Neural progenitor cell (in vitro differentiated cells): ENCODE measurements around the gene INPP5K. TPM values are rescaled to one million over a fixed set of nuclear protein-coding genes. Genes with fewer than 3 reads are reported as not detected.

Source experiments
- DNase-seq: peaks from one replicate; pipeline ENCODE4 v3.0.0-alpha.2; 2016; ENCODE audit warnings: low spot score
- H2AFZ ChIP-seq: fragments of 200-600 bp; sonication (generic); replicated peaks from 2 replicates; pipeline ENCODE4 v1.6.1; 2016; ENCODE audit warnings: antibody characterized with exemption
- H3F3A ChIP-seq: fragments of 200-600 bp; sonication (generic); 2 replicates; pipeline ENCODE4 v1.6.1; 2016; ENCODE audit warnings: antibody characterized with exemption, low read depth
- H3K27ac ChIP-seq: fragments of 200-600 bp; sonication (generic); 2 replicates; pipeline ENCODE4 v1.5.1; 2016; ENCODE audit warnings: mild to moderate bottlenecking
- H3K27me3 ChIP-seq: fragments of 200-600 bp; sonication (generic); 2 replicates; pipeline ENCODE4 v1.6.1; 2016; ENCODE audit warnings: mild to moderate bottlenecking, moderate library complexity
- H3K36me3 ChIP-seq: fragments of 200-600 bp; sonication (generic); 2 replicates; pipeline ENCODE4 v1.5.1; 2016
- H3K4me1 ChIP-seq: fragments of 200-600 bp; sonication (generic); 2 replicates; pipeline ENCODE4 v1.6.1; 2016; ENCODE audit warnings: mixed run types
- H3K4me2 ChIP-seq: fragments of 200-600 bp; sonication (generic); 2 replicates; pipeline ENCODE4 v1.6.1; 2016
- H3K4me3 ChIP-seq: fragments of 200-600 bp; sonication (generic); 2 replicates; pipeline ENCODE4 v1.5.1; 2016
- H3K79me2 ChIP-seq: fragments of 200-600 bp; sonication (generic); 2 replicates; pipeline ENCODE4 v1.6.1; 2016; ENCODE audit warnings: low read depth
- H3K9ac ChIP-seq: fragments of 200-600 bp; sonication (generic); 2 replicates; pipeline ENCODE4 v1.6.1; 2016
- H3K9me3 ChIP-seq: fragments of 200-600 bp; sonication (generic); 2 replicates; pipeline ENCODE4 v1.5.1; 2016; ENCODE audit warnings: low read depth
- H4K20me1 ChIP-seq: fragments of 200-600 bp; sonication (generic); 2 replicates; pipeline ENCODE4 v1.6.1; 2016; ENCODE audit warnings: low read depth
- H3K27ac Mint-ChIP-seq: 3 replicates; pipeline ENCODE4 v1.8.0; 2021; ENCODE audit warnings: mixed read lengths
- H3K27me3 Mint-ChIP-seq: 2 replicates; pipeline ENCODE4 v1.8.0; 2022; ENCODE audit warnings: low read depth, mild to moderate bottlenecking, inconsistent platforms, moderate library complexity, mixed read lengths; ENCODE audit not compliant: insufficient read depth
- H3K36me3 Mint-ChIP-seq: 3 replicates; pipeline ENCODE4 v1.8.0; 2021; ENCODE audit warnings: mixed read lengths
- H3K4me1 Mint-ChIP-seq: 3 replicates; pipeline ENCODE4 v1.8.0; 2021; ENCODE audit warnings: mixed read lengths
- H3K4me3 Mint-ChIP-seq: 3 replicates; pipeline ENCODE4 v1.8.0; 2021; ENCODE audit warnings: mild to moderate bottlenecking, moderate library complexity, mixed read lengths
- H3K9me3 Mint-ChIP-seq: 3 replicates; pipeline ENCODE4 v1.8.0; 2020; ENCODE audit warnings: mixed read lengths
- CTCF ChIP-seq: fragments of 200-600 bp; sonication (generic); IDR thresholded peaks from 2 replicates; pipeline ENCODE4 v1.5.1; 2017; ENCODE audit warnings: antibody characterized with exemption, mild to moderate bottlenecking
- EZH2 ChIP-seq: fragments of 200-600 bp; sonication (generic); IDR thresholded peaks from 2 replicates; pipeline ENCODE4 v1.6.1; 2017; ENCODE audit warnings: antibody characterized with exemption, mild to moderate bottlenecking, moderate library complexity
- EZH2phosphoT487 ChIP-seq: fragments of 200-600 bp; sonication (generic); IDR thresholded peaks from 2 replicates; pipeline ENCODE4 v1.6.1; 2017; ENCODE audit warnings: antibody characterized with exemption
- total RNA-seq: library from RNA; depleted of rRNA; stranded (reverse); fragments of >200 nt; gene quantifications from 2 replicates; pipeline ENCODE4 v1.2.3, GENCODE V29; 2015; ENCODE audit warnings: low replicate concordance

INPP5K gene
- total RNA-seq, 1 donor from 2014 or later, result 11.7 TPM

- peaks cover 4% of the 10 kb centered on the region for H3K36me3 Mint-ChIP-seq
- H3K27me3 Mint-ChIP-seq, result peaks cover 10% of the 10 kb centered on the region
- Histone ChIP-seq H3K27ac (no peak overlapping the region), H4K20me1 (no peaks in the 10 kb centered on the region), H3K4me1 (no peaks in the 10 kb centered on the region), H3K36me3 (no peaks in the 10 kb centered on the region), H3K79me2 (no peaks in the 10 kb centered on the region), H2AFZ (no peak overlapping the region), H3K4me2 (no peak overlapping the region), H3F3A (peaks cover 4% of the 10 kb centered on the region), H3K4me3 (no peak overlapping the region), H3K9ac (no peak overlapping the region), H3K9me3 (no peaks in the 10 kb centered on the region), H3K27me3 (no peaks in the 10 kb centered on the region)
- H3K4me1 Mint-ChIP-seq, result peaks cover 4% of the 10 kb centered on the region
- DNase-seq, result no peak
- H3K9me3 Mint-ChIP-seq, result no peaks in the 10 kb centered on the region
- no peak overlapping the region for H3K4me3 Mint-ChIP-seq
- H3K27ac Mint-ChIP-seq, result no peak overlapping the region
- TF ChIP-seq CTCF (no peak), EZH2phosphoT487 (no peak), EZH2 (no peak)
These were observed 54.0 kb downstream of the INPP5K start for GRCh38 chr17:1462164-1463112.

DNA sequence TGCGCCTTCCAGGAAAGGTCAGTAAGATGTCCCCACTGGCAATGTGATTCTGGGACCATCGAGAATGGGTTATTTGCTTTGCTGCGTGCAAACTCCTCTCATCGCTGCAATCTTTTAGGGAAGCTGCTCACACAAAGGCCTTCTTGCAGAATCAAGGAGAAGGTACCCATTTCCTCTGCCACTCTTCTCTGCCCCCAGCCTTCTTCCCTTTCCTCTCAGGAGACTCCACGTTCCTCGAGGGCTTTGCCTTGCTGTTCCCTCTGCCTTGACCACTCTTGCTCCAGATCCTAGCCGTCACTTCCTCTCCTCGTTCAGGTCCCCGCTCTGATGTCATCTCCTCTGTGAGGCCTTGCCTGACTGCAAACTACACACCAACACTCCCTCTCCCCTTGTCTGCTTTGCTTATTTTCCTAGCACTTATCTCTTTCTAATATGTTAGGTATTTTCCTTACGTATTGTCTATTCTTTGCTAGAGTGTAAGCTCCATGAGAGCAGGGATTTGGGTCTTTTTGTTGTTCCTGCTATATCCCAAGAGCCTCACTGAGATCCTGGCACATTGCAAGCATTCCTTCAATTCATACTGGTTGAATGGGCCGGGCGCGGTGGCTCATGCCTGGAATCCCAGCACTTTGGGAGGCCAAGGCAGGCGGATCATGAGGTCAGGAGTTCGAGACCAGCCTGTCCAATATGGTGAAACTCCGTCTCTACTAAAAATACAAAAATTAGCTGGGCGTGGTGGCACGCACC, 55.0 kb downstream of the INPP5K start:
- peaks cover 4% of the 10 kb centered on the region for H3K36me3 Mint-ChIP-seq

DNA sequence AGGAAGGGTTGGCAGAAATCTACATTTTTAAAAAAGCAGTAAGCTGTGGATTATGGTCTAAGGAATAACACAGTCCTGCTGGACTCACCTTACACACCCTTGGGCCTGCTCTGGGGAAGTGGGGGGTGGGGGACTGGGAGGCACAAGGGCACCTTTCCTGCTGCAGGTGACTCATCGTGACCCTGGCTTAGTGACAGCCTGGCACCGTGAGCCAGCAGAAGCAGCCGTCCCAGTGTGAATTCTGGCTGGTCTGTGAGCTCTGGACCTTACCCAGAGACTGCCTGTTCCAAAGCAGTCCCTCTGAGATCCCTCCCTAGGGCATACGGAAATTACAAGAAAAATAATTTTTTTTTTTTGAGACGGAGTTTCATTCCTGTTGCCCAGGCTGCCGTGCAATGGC, 56.2 kb downstream of the INPP5K start:
- Mint-ChIP-seq H3K27me3 (peaks cover 15% of the 10 kb centered on the region), H3K27ac (no peak overlapping the region), H3K4me3 (no peak overlapping the region), H3K4me1 (peaks cover 8% of the 10 kb centered on the region), H3K36me3 (peaks cover 4% of the 10 kb centered on the region), H3K9me3 (no peaks in the 10 kb centered on the region)
- TF ChIP-seq EZH2phosphoT487 (no peak), EZH2 (no peak), CTCF (no peak)
- no peaks in the 10 kb centered on the region for H3K9me3 ChIP-seq
- H4K20me1 ChIP-seq, result peaks cover 5% of the 10 kb centered on the region
- H3K4me1 ChIP-seq, result no peaks in the 10 kb centered on the region
- peaks cover 7% of the 10 kb centered on the region for H3K79me2 ChIP-seq
- no peak overlapping the region for H3K4me3 ChIP-seq
- H3K9ac ChIP-seq, result no peak overlapping the region
- peaks cover 16% of the 10 kb centered on the region for H3F3A ChIP-seq
- DNase-seq, result no peak
- H2AFZ ChIP-seq, result no peak overlapping the region
- no peak overlapping the region for H3K4me2 ChIP-seq
- no peaks in the 10 kb centered on the region for H3K27me3 ChIP-seq
- no peak overlapping the region for H3K27ac ChIP-seq
- no peaks in the 10 kb centered on the region for H3K36me3 ChIP-seq

More for the DNA sequence above, 55.0 kb downstream of the INPP5K start:
- no peak overlapping the region for H3K27ac ChIP-seq
- TF ChIP-seq EZH2phosphoT487 (no peak), EZH2 (no peak), CTCF (no peak)
- peaks cover 14% of the 10 kb centered on the region for H3F3A ChIP-seq
- Mint-ChIP-seq H3K4me3 (no peak overlapping the region), H3K4me1 (peaks cover 8% of the 10 kb centered on the region), H3K9me3 (no peaks in the 10 kb centered on the region), H3K27ac (no peak overlapping the region), H3K27me3 (peaks cover 15% of the 10 kb centered on the region)
- H3K4me3 ChIP-seq, result no peak overlapping the region
- H3K9me3 ChIP-seq, result no peaks in the 10 kb centered on the region
- no peaks in the 10 kb centered on the region for H3K27me3 ChIP-seq
- H3K36me3 ChIP-seq, result no peaks in the 10 kb centered on the region
- no peaks in the 10 kb centered on the region for H3K4me1 ChIP-seq
- H3K79me2 ChIP-seq, result no peaks in the 10 kb centered on the region
- no peak overlapping the region for H3K4me2 ChIP-seq
- DNase-seq, result no peak
- H2AFZ ChIP-seq, result no peak overlapping the region
- no peak overlapping the region for H3K9ac ChIP-seq
- H4K20me1 ChIP-seq, result no peaks in the 10 kb centered on the region
